Activated T-cell treated with anti-CD3 and anti-CD28 coated beads for 1 hour (primary cell): ENCODE measurements around the gene ETS2.

ENCODE experiments used
- DNase-seq: peaks from one replicate; pipeline ENCODE4 v3.0.0-alpha.2; 2020; ENCODE audit warnings: low read depth

ETS2 gene

DNA sequence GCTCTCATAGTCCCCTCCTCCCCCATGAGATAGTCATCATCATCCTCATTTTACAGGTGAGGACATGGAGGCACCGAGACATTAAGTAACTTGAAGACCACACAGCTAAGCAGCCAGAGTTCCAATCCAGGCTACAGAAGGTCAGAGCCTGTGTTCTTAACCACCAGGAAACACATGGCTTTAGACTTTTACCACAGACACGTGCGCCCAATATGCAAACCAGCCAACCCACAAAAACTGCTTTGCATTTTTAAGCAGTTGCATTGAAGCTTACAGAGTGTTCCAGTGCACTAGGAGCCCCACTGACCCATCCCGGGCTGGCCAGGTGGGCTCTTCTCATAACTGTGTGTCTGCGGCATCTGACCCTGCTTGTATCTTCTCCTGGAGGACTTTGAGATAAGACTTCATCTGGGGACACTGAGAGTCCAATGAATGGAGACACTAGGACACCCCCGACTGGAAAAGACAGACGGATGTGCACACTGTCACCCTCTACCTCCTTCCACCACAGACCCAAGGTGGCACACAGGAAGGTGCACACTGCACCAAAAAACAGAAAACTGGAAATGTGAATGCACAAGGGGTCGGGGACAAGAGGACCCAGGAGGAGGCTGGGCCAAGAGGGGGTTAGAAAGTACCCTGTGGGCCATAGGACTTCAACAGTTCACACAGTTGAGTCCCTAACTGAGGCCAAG, 56.4 kb downstream of the ETS2 start:
- DNase-seq = no peak

DNA sequence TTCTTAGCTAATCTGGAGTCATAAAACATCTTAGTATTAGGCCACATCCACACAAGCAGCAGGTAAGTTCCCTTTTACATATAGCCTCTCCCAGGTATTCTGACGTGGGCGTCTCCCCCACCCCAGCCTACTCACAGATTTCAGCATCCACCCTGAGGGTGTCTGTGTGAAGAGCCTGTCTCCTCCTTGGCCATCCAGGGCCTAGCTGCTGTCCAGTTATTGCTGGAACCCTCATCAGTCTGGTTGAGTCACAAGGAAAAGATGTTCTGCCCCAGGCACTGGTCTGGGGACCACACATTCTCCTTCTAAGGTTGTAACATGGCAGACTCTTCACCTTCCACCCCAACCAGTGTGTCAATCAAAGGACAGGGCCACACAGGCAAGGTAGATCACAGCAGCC, 57.6 kb downstream of the ETS2 start:
- DNase-seq = no peak

DNA sequence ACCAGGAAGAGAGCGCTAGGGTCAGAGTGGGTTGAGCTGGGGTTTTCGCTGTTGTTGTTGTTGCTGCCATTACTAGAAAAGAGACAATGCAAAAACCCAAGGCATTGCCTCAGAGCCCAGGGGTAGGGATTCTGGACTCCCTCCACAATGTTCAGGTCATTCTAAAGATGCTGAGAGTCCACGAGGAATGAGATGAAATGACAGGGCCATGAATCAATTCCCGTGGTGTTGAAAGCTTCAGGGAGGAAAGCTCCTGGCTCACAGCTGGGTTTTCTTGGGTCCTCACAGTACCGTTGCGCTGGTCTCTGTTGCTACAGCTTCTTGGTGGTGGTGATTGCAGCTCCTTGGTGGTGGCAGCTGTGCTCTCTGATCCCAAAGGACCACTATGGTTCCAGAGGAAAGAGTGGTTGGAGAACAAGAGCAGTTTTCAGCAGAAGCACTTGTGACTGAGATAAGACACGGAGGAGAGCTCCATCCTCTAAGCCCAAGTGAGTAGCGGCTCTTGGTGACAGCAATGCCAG, 58.2 kb downstream of the ETS2 start:
- no peak for DNase-seq

DNA sequence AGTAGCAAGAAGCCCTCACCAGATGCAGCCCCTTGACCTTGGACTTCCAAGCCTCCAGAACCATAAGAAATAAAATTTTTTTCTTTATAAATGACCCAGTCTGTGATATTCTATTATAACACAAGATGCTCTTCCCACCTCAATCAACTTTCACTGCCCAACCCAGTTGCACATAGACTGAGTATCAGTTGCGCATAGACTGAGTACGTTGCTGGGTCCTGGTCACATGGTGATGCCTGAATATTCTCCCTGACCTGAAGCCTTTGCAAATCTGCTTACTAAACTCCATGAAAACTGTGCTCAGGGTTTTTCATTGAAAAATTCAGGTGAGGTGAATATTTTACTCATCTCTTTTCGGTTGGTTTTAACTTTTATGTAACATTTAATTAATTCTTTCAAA, 59.2 kb downstream of the ETS2 start:
- DNase-seq = no peak

DNA sequence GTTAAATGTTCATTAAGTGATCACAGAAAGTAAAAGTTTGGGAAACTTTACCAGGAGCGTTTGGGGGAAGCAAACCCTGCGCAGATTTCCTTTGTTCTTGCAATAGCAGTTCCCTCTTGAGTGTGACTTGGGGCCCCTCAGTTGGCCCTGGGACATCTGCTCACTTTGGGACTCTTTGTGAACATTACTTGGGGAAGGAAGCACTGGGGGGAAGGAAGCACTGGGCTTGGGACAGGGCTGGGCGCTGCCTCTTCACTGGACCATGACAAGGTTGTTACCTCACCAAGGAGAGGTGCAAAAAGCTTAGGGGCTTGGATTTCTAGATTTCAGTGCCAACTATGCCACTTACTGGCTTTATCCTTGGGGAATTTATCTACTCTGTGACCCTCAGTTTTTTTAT, 63.5 kb downstream of the ETS2 start:
- DNase-seq = no peak

DNA sequence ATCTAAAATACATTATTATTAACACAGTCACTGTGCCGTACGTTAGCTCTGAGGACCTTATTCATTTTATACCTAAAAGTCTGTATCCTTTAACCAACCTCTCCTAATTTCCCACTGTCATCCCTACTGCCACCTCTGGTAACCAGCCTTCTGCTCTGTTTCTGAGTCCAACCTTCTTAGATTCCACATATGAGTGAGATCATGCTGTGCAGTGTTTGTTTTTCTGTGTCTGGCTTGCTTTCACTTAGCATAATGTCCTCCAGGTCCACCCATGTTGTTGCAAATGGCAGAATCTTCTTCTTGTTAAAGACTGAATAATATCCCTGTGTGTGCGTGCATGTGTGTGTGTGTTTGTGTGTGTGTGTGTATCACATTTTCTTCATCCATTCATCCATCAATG, 64.2 kb downstream of the ETS2 start:
- no peak for DNase-seq
